Activated naive CD8-positive, alpha-beta T cell treated with anti-CD3 and anti-CD28 coated beads, Interleukin-2, amount 10 ng/mL, durations not matched to agents 7 days and 5 days (primary cell): ENCODE results near the gene RHBDL1. TPM values are rescaled to one million over a fixed set of nuclear protein-coding genes. Genes with fewer than 3 reads are reported as not detected.

Experiments used
- ATAC-seq: fragments of 150-1000 bp; cut with Tn5 transposase; one replicate; pipeline ENCODE4 v1.10.0; 2021; ENCODE audit warnings: low read depth, moderate library complexity
- POLR2A ChIA-PET: fragments of 350-600 bp; sonication (Branson Sonifier 250); formaldehyde crosslinking; loops from one replicate; lab custom pipeline; 2021; ENCODE audit warnings: antibody characterized with exemption; lab: Charles Lee
- DNase-seq: peaks from one replicate; pipeline ENCODE4 v3.0.0; 2021
- H3K27ac Mint-ChIP-seq: one replicate; pipeline ENCODE4 v1.8.0; 2022; ENCODE audit warnings: mild to moderate bottlenecking, mixed read lengths
- H3K27me3 Mint-ChIP-seq: one replicate; pipeline ENCODE4 v1.8.0; 2022; ENCODE audit warnings: mild to moderate bottlenecking, moderate library complexity, mixed read lengths
- H3K36me3 Mint-ChIP-seq: one replicate; pipeline ENCODE4 v1.8.0; 2021; ENCODE audit warnings: mild to moderate bottlenecking, mixed read lengths
- H3K4me1 Mint-ChIP-seq: one replicate; pipeline ENCODE4 v1.8.0; 2021; ENCODE audit warnings: mixed read lengths
- H3K4me3 Mint-ChIP-seq: one replicate; pipeline ENCODE4 v1.8.0; 2022; ENCODE audit warnings: mild to moderate bottlenecking, moderate library complexity, mixed read lengths
- H3K9me3 Mint-ChIP-seq: one replicate; pipeline ENCODE4 v1.8.0; 2021; ENCODE audit warnings: mixed read lengths
- total RNA-seq, 2 experiments: library from RNA; stranded (reverse); gene quantifications; one replicate each; pipeline ENCODE4 v1.2.3, GENCODE V29; 2021

Gene RHBDL1
- total RNA-seq, 2 experiments from 2014 or later: 1.1 to 1.7 TPM

GRCh38 chr16:693364-693763 lies 17.9 kb downstream of the RHBDL1 start:
- no peaks in the 10 kb centered on the region for H3K9me3 Mint-ChIP-seq
- peak overlapping the region; percentile 42 for H3K4me3 Mint-ChIP-seq
- POLR2A ChIA-PET: no interaction called here
- no peaks in the 10 kb centered on the region for H3K36me3 Mint-ChIP-seq
- ATAC-seq: no peak
- no peak for DNase-seq
- H3K27ac Mint-ChIP-seq: no peak overlapping the region
- peaks cover 13% of the 10 kb centered on the region for H3K4me1 Mint-ChIP-seq
- H3K27me3 Mint-ChIP-seq: peaks cover 12% of the 10 kb centered on the region

DNA sequence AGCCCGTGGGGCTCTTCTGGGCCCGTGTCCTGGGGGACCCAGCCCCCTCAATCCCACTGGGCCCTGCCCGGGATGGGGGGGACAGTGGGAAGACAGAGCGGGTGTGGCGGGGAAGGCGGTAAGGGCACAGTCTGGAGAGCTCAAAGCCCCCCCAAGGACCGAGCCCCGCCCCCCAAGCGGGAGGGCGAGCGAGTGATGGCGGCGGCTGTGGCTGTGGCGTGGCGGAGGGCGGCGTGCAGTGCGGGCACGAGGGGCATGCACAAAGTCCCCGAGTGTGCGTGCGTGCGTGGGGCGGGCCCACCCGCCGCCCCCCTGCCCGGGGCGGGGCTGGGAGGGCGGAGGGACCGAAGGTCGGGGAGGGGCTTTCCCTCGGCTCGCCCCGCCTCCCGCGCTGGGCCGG lies 18.3 kb downstream of the RHBDL1 start:
- ATAC-seq: no peak
- Mint-ChIP-seq H3K4me1 (peaks cover 12% of the 10 kb centered on the region), H3K27me3 (peaks cover 12% of the 10 kb centered on the region), H3K4me3 (no peak overlapping the region), H3K27ac (no peak overlapping the region), H3K9me3 (no peaks in the 10 kb centered on the region), H3K36me3 (no peaks in the 10 kb centered on the region)
- no peak for DNase-seq
- POLR2A ChIA-PET: no interaction called here

GRCh38 chr16:694187-694862 lies 18.9 kb downstream of the RHBDL1 start:
- no peaks in the 10 kb centered on the region for H3K9me3 Mint-ChIP-seq
- ATAC-seq (no peak), DNase-seq (no peak)
- H3K4me3 Mint-ChIP-seq: peak overlapping the region; percentile 50
- H3K27ac Mint-ChIP-seq: no peak overlapping the region
- peaks cover 12% of the 10 kb centered on the region for H3K27me3 Mint-ChIP-seq
- peaks cover 10% of the 10 kb centered on the region for H3K4me1 Mint-ChIP-seq
- H3K36me3 Mint-ChIP-seq: no peaks in the 10 kb centered on the region
- POLR2A ChIA-PET: interaction anchor here (1.8 to 2.3 kb wide), 4 partner anchors 10 to 46 kb away, joined by 6 to 11 read pairs (median 11); partner anchors contain the start of genes ANTKMT, CIAO3, JMJD8 and METRN

- H3K4me1 Mint-ChIP-seq: peaks cover 8% of the 10 kb centered on the region
Measured at GRCh38 chr16:694863-695354, 19.4 kb downstream of the RHBDL1 start.

GRCh38 chr16:695355-696089 lies 20.1 kb downstream of the RHBDL1 start:
- DNase-seq (peak; percentile 82), ATAC-seq (peak; percentile 70)
- POLR2A ChIA-PET: interaction anchor here (0.7 to 2.3 kb wide), 9 partner anchors 11 to 93 kb away, joined by 3 to 11 read pairs (median 6); partner anchors contain the start of genes ANTKMT, CCDC78, CHTF18 and CIAO3
- H3K36me3 Mint-ChIP-seq: no peaks in the 10 kb centered on the region
- peak overlapping the region; percentile 77 for H3K4me3 Mint-ChIP-seq
- H3K9me3 Mint-ChIP-seq: no peaks in the 10 kb centered on the region
- H3K27ac Mint-ChIP-seq: peak overlapping the region; percentile 74
- peaks cover 15% of the 10 kb centered on the region for H3K27me3 Mint-ChIP-seq
- peaks cover 6% of the 10 kb centered on the region for H3K4me1 Mint-ChIP-seq

More at GRCh38 chr16:694863-695354, 19.4 kb downstream of the RHBDL1 start:
- DNase-seq (no peak), ATAC-seq (no peak)
- Mint-ChIP-seq H3K36me3 (no peaks in the 10 kb centered on the region), H3K27me3 (peaks cover 12% of the 10 kb centered on the region), H3K4me3 (peak overlapping the region; percentile 48), H3K27ac (no peak overlapping the region), H3K9me3 (no peaks in the 10 kb centered on the region)
- POLR2A ChIA-PET: interaction anchor here (1.0 to 2.3 kb wide), 8 partner anchors 11 to 94 kb away, joined by 4 to 11 read pairs (median 8); partner anchors contain the start of genes ANTKMT, CCDC78, CHTF18 and CIAO3

DNA sequence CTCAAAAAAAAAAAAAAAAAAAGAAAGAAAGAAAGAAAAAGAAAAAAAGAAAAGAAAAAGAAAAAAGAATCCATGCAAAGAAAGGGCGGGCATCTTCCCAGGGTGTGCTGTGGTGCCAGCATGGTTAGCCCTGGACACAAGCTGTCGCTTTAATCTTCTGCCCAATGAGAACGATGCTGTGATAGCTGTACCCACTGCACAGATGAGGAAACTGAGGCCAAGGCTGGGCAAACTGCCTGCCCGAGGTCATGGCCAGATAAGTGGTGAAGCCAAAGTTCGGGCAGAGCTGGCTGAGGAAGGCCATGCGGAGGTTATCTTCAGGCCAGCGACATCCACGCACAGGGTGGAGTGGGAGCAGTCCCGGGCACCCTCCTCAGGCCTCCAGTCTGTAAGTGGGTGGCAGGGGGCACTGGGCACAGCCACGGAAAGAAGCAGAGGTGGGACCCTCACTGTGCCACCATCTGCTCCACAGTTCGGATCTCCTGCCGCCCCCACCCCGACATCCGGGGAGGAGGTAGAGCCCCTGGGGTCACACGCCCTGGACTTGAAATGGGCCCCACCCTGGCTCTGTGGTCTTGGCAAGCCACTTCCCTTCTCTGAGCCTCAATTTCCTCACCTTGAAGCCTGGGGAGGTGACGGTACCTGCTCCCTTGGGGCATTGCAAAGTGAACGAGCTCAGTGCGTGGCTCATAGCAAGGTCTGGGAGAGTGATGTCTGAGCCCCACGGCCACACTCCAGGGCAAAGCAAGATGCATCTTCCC lies 23.6 kb downstream of the RHBDL1 start:
- Mint-ChIP-seq H3K27ac (no peak overlapping the region), H3K9me3 (no peaks in the 10 kb centered on the region), H3K27me3 (peaks cover 17% of the 10 kb centered on the region), H3K4me1 (peaks cover 6% of the 10 kb centered on the region), H3K4me3 (peak overlapping the region; percentile 6), H3K36me3 (no peaks in the 10 kb centered on the region)
- POLR2A ChIA-PET: interaction anchor here (0.7 to 1.1 kb wide), 2 partner anchors 9 to 19 kb away, joined by 3 to 6 read pairs; partner anchors contain the start of gene WDR24
- ATAC-seq (no peak), DNase-seq (no peak)

- peak; percentile 83 for DNase-seq
- Mint-ChIP-seq H3K9me3 (no peaks in the 10 kb centered on the region), H3K27me3 (peaks cover 17% of the 10 kb centered on the region), H3K4me1 (peaks cover 3% of the 10 kb centered on the region), H3K4me3 (no peak overlapping the region), H3K27ac (no peak overlapping the region), H3K36me3 (no peaks in the 10 kb centered on the region)
- POLR2A ChIA-PET: no interaction called here
- ATAC-seq: peak; percentile 54
Measured at GRCh38 chr16:700684-701584, 25.5 kb downstream of the RHBDL1 start.

DNA sequence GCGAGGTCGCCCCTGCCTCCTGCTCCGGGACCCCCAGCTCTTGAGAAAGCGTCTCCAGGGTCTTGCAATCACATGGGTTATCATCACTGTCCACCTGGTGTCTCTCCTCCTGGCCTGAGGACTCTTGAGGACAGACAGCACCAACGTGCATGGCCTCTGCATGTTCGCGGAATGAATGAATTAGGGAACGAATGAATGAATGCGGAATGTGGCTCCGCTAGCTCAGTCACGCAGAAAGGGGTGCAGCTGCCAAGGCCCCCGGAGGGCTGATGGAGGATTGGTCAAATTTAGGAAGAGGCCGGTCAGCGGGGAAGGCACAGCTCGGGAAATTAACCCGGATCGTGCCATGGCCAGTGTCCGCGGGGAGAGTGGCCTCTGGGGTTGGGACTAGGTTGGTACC lies 26.9 kb downstream of the RHBDL1 start:
- Mint-ChIP-seq H3K4me1 (peaks cover 3% of the 10 kb centered on the region), H3K27me3 (peaks cover 29% of the 10 kb centered on the region), H3K4me3 (no peak overlapping the region), H3K9me3 (no peaks in the 10 kb centered on the region), H3K27ac (no peak overlapping the region), H3K36me3 (no peaks in the 10 kb centered on the region)
- POLR2A ChIA-PET: no interaction called here
- ATAC-seq (no peak), DNase-seq (no peak)

DNA sequence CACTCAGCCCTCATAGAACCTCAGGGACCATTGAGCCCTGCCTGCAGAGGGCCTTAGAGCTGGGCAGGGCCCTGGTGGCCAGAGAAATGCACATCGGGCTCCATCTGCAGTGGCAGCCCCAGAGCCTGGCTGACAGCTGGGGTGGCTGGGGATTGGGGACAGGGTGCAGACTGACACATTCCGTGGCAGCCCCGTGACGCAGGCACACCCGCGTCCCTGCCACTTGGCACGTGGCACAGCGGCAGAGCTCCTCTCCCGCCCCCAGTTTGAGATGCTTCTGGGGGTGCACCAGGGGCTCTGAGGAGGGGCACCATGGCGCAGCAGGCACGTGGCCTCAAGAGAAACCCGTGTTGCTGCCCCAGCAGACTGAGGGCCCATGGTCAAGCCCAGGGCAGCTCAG lies 27.9 kb downstream of the RHBDL1 start:
- Mint-ChIP-seq H3K9me3 (no peaks in the 10 kb centered on the region), H3K36me3 (no peaks in the 10 kb centered on the region), H3K27me3 (peaks cover 37% of the 10 kb centered on the region), H3K4me1 (peaks cover 3% of the 10 kb centered on the region), H3K27ac (no peak overlapping the region), H3K4me3 (no peak overlapping the region)
- ATAC-seq (no peak), DNase-seq (no peak)
- POLR2A ChIA-PET: no interaction called here

- Mint-ChIP-seq H3K27me3 (peaks cover 42% of the 10 kb centered on the region), H3K27ac (no peak overlapping the region), H3K4me3 (no peak overlapping the region), H3K4me1 (peaks cover 3% of the 10 kb centered on the region), H3K9me3 (no peaks in the 10 kb centered on the region), H3K36me3 (no peaks in the 10 kb centered on the region)
- POLR2A ChIA-PET: interaction anchor here (0.8 kb wide), 1 partner anchor 17 kb away, joined by 3 read pairs; the partner anchor contains the start of gene ANTKMT
- DNase-seq (no peak), ATAC-seq (no peak)
Measured at GRCh38 chr16:704047-704446, 28.6 kb downstream of the RHBDL1 start.

DNA sequence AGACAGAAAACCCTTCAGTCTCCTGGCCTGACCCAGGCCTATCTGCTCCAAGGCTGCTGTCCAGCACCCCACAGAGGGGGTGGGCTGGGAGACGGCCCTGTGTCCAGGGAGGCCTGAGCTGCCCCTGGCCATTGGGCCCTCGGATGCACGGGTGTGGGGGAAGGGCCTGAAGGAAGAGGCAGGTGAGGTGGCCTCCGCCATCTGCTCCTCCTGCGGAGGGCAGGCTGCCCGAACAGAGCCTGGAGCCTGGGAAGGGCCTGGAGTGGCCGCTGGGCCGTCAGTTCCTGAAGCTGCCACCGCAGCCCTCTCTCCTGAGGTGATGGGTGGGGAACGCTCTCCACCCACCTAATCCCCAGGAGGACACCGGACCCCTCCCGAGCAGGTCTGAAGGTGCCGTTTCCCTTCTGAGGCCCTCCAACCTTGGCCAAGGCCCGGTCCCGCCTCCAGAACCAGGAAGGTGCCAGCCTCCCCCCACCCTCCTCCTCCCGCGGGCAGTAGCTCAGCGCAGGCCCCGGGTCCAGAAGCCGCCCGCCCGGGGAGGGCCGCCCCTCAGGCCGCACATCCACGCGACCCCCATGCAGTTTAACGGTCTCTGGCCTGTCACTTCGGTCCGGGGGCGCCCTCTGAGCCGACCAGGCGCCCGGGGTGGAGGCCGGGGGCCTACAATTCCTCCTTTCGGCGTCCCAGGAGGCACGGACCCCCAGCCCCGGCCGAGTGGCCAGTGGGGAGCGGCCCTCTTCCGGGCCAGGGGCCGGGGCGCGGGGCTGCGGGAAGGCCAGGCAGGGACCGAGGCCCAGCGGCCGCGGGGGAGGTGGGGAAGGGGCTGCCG lies 29.3 kb downstream of the RHBDL1 start:
- ATAC-seq: no peak
- Mint-ChIP-seq H3K27ac (no peak overlapping the region), H3K36me3 (no peaks in the 10 kb centered on the region), H3K9me3 (no peaks in the 10 kb centered on the region), H3K4me1 (no peaks in the 10 kb centered on the region), H3K4me3 (no peak overlapping the region), H3K27me3 (peaks cover 48% of the 10 kb centered on the region)
- no peak for DNase-seq
- POLR2A ChIA-PET: interaction anchor here (0.8 kb wide), 1 partner anchor 16 kb away, joined by 3 read pairs; the partner anchor contains the start of gene ANTKMT
